Upper lobe of left lung (tissue), 6 donors: ENCODE data around the gene CELA2B. TPM values are rescaled to one million over a fixed set of nuclear protein-coding genes. Genes with fewer than 3 reads are reported as not detected.

Source experiments
- ATAC-seq, 2 donors: fragments of 200-7000 bp; cut with Tn5 transposase; one replicate each; pipeline ENCODE4 v1.9.1; 2022; ENCODE audit warnings: mild to moderate bottlenecking in 2 of 2, moderate library complexity in 2 of 2; ENCODE audit not compliant: low FRiP score in 2 of 2
- DNase-seq, 2 donors: peaks; one replicate each; pipeline ENCODE4 v3.0.0-alpha.2; 2019 to 2020
- H3K27ac ChIP-seq, 4 donors: fragments of 200-600 bp; sonication (generic); one replicate each; pipeline ENCODE4 v1.5.1; 2016 to 2019
- H3K27me3 ChIP-seq, 4 donors: fragments of 200-600 bp; sonication (generic); one replicate each; pipeline ENCODE4 v1.5.1; 2017 to 2019
- H3K36me3 ChIP-seq, 4 donors: fragments of 200-600 bp; sonication (generic); one replicate each; pipeline ENCODE4 v1.5.1; 2016 to 2019
- H3K4me1 ChIP-seq, 4 donors: fragments of 200-600 bp; sonication (generic); one replicate each; pipeline ENCODE4 v1.5.1; 2018 to 2019
- H3K4me3 ChIP-seq, 4 donors: fragments of 200-600 bp; sonication (generic); one replicate each; pipeline ENCODE4 v1.5.1; 2017 to 2019; ENCODE audit warnings: mild to moderate bottlenecking in 2 of 4, moderate library complexity in 1 of 4
- H3K9me3 ChIP-seq, 4 donors: fragments of 200-600 bp; sonication (generic); one replicate each; pipeline ENCODE4 v1.5.1; 2018 to 2019
- EP300 ChIP-seq, 4 donors: sonication (generic); formaldehyde crosslinking; IDR thresholded peaks; one replicate each; pipeline ENCODE4 v1.5.1; 2017; ENCODE audit warnings: antibody characterized with exemption in 4 of 4, control low read depth in 2 of 4
- POLR2A ChIP-seq, 4 donors: fragments of 450-650 bp; IDR thresholded peaks; one replicate each; pipeline ENCODE4 v1.5.1; 2016 to 2017; ENCODE audit warnings: antibody characterized with exemption in 4 of 4, mild to moderate bottlenecking in 2 of 4
- POLR2AphosphoS5 ChIP-seq, 2 donors: sonication (generic); formaldehyde crosslinking; IDR thresholded peaks; one replicate each; pipeline ENCODE4 v1.5.1; 2017; ENCODE audit warnings: antibody characterized with exemption in 2 of 2
- WGBS, 2 donors: methylation state at CpG; one replicate each; pipeline ENCODE4 v1.1.5; 2017 to 2018; 5-methylcytosine and 5-hydroxymethylcytosine counted together
- total RNA-seq, 6 donors: library from RNA; depleted of rRNA in 4 of 6; stranded (reverse); fragments of >200 nt in 4 of 6; gene quantifications; one replicate each; pipeline versions ENCODE4 v1.1.0 to v1.2.1, GENCODE V29; 2016 to 2021
- TF ChIP-seq, protein P1 (sequence below), 6 experiments: fragments of 450-650 bp in 4 of 6; fragments of 200-600 bp in 2 of 6; sonication (generic) in 2 of 6; IDR thresholded peaks; one replicate each; pipeline ENCODE4 v1.5.1; 2016 to 2019; ENCODE audit warnings: antibody characterized with exemption in 6 of 6
- donor health status: DM: no; HTN: no; CAD: no; lungs with moderate emphysema.
- donor health status: DM: no; HTN: yes; CAD: no; lungs with severe emphysema.

CELA2B gene
- total RNA-seq, 6 donors from 2014 or later = 0.91 to 1.8 (median 1.3) TPM; not detected in 3

DNA sequence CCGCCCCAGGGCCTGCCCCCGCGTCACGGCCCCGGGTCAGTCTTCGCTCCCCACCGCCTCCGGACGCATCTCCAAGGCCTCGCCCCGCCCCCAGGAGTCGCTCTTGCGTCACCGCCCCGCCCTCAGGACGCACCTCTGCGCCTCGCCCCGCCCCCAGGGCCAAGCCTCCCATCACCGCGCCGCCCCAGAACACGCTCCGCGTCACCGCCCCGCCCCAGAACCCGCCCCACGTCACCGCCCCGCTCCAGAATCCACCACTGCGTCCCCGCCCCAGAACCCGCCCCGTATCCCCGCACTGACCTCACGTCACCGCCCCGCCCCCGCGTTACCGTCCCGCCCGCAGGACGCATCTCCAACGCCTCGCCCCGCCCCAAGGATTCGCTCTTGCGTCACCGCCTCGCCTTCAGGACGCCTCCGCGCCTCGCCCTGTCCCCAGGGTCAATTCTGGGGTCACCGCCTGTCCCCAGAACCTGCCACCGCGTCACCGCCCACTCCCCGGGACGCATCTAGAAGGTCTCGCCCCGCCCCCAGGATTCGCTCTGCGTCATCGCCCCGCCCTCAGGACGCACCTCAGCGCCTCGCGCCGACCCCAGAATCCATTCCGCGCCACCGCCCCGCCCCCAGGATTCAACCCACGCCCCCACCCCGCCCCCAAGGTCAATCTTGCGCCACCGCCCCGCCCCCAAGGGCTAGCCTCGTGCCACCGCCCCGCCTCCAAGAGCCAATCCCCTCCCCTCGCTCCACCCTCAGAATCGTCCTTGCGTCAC is 48.6 kb downstream of the CELA2B start:
- TF ChIP-seq, protein P1, sequence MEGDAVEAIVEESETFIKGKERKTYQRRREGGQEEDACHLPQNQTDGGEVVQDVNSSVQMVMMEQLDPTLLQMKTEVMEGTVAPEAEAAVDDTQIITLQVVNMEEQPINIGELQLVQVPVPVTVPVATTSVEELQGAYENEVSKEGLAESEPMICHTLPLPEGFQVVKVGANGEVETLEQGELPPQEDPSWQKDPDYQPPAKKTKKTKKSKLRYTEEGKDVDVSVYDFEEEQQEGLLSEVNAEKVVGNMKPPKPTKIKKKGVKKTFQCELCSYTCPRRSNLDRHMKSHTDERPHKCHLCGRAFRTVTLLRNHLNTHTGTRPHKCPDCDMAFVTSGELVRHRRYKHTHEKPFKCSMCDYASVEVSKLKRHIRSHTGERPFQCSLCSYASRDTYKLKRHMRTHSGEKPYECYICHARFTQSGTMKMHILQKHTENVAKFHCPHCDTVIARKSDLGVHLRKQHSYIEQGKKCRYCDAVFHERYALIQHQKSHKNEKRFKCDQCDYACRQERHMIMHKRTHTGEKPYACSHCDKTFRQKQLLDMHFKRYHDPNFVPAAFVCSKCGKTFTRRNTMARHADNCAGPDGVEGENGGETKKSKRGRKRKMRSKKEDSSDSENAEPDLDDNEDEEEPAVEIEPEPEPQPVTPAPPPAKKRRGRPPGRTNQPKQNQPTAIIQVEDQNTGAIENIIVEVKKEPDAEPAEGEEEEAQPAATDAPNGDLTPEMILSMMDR (IDR thresholded peaks at IDR 0.05) = no peak
- TF ChIP-seq POLR2AphosphoS5 (IDR thresholded peaks at IDR 0.05) (peak; percentile 27 to 78), EP300 (IDR thresholded peaks at IDR 0.05) (peak in 1 of 4 donors; percentile 30), POLR2A (IDR thresholded peaks at IDR 0.05) (no peak)
- peak overlapping the region in 3 of 4 donors; percentile 73 to 96 (median 83) for H3K4me3 ChIP-seq
- ATAC-seq (peak; percentile 86 to 91), DNase-seq (peak; percentile 100)
- no peaks in the 10 kb centered on the region for H3K36me3 ChIP-seq
- peaks cover 27 to 43% (median 33%) of the 10 kb centered on the region in 4 donors for H3K4me1 ChIP-seq
- H3K9me3 ChIP-seq = no peaks in the 10 kb centered on the region
- 1% methylated on average over 23 of the region's 88 CpGs; no CpG with 5 or more reads in 1 of the 2 donors for WGBS, 2 donors
- no peaks in the 10 kb centered on the region for H3K27me3 ChIP-seq
- H3K27ac ChIP-seq = peak overlapping the region; percentile 96 to 100 (median 96)

DNA sequence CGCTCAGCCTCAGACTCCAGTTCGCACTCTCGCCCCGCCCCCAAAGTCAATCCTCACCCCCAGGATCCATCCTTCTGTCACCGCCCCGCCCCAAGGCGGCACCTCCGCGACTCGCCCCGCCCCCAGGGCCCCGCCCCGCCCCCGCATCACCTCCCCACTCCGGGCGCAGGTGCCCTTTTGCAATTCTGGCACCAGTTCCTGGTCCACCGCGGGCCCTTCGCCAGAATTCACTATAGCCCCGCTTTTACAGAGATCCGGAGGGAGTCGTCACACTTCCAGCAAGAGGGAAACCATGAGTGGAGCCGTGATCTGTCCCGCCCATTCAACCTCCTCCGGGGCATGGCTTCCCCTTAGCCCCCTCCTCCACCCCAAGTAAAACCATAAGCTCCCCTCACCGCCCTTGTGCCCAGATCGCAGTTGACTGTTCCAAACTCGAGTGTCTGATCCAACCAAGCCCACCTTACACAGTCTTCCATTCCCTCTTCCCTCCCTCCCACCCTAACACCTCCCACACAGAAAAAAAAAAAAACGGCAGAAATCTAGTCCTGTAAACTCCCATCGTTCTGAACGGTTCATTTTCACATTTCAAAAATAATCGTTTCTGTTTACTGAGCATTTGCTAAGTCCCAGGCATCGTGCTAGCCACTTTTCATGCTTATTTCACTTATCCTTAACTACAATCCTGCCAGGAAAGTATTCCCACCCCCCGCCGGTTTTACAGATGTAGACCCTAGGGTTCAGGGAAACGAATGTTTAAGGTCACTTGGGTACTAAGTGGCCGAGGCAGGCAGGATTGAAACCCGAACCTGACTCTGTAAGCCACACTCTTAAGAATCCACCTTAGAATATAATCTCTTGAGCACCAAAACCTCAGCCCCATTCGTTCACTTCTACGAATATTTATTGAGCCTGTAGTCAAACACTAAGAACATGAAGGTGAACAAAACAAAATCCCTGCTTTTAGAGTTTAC is 49.4 kb downstream of the CELA2B start:
- Histone ChIP-seq H3K27me3 (no peaks in the 10 kb centered on the region), H3K27ac (peak overlapping the region; percentile 96 to 100 (median 96)), H3K36me3 (peaks cover 0 to 2% (median 1%) of the 10 kb centered on the region in 4 donors), H3K9me3 (no peaks in the 10 kb centered on the region), H3K4me1 (peaks cover 27 to 43% (median 33%) of the 10 kb centered on the region in 4 donors), H3K4me3 (peak overlapping the region; percentile 45 to 96 (median 78))
- peak; percentile 28 to 97 for DNase-seq
- ATAC-seq = peak; percentile 83 to 93
- WGBS, 2 donors = 3 to 4% methylated on average over 22 to 38 of the region's 40 CpGs
- TF ChIP-seq POLR2AphosphoS5 (IDR thresholded peaks at IDR 0.05) (peak in 1 of 2 donors; percentile 39), POLR2A (IDR thresholded peaks at IDR 0.05) (peak in 1 of 4 donors; percentile 42), EP300 (IDR thresholded peaks at IDR 0.05) (no peak)
- TF ChIP-seq, protein P1 (IDR thresholded peaks at IDR 0.05) = no peak

DNA sequence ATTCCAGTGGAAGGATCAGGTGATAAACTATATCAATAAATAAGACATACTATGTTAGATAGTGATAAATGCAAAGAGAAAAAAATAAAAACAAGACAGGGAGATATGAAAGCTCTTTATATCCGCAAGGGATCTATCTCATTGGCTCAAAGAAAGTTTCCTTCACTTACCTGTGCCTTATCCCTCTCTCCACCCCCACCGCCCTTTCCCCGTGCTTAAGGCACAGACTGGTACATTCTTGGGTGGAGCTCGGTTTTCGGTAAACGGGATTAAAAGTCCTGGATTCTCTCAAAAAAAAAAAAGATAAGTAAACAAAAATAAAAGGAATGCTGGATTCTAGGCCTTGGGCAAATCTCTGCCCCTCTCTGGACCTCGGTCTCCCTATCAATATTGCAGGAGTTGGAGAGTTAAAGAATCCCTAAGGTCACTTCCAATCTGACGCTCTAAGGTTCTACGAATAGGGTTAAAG is 50.2 kb downstream of the CELA2B start:
- peaks cover 0 to 8% (median 7%) of the 10 kb centered on the region in 4 donors for H3K36me3 ChIP-seq
- WGBS, 2 donors = 13 to 18% methylated on average over 9 of the region's 9 CpGs
- peak overlapping the region; percentile 96 to 100 (median 96) for H3K27ac ChIP-seq
- no peak for TF ChIP-seq EP300 (IDR thresholded peaks at IDR 0.05)
- TF ChIP-seq, protein P1 (IDR thresholded peaks at IDR 0.05) = no peak
- no peak for TF ChIP-seq POLR2AphosphoS5 (IDR thresholded peaks at IDR 0.05)
- no peak for TF ChIP-seq POLR2A (IDR thresholded peaks at IDR 0.05)
- no peaks in the 10 kb centered on the region for H3K9me3 ChIP-seq
- H3K27me3 ChIP-seq = no peaks in the 10 kb centered on the region
- DNase-seq = peak in 1 of 2 donors; percentile 54
- peaks cover 27 to 43% (median 33%) of the 10 kb centered on the region in 4 donors for H3K4me1 ChIP-seq
- H3K4me3 ChIP-seq = peak overlapping the region in 3 of 4 donors; percentile 73 to 96 (median 83)
- ATAC-seq = no peak

DNA sequence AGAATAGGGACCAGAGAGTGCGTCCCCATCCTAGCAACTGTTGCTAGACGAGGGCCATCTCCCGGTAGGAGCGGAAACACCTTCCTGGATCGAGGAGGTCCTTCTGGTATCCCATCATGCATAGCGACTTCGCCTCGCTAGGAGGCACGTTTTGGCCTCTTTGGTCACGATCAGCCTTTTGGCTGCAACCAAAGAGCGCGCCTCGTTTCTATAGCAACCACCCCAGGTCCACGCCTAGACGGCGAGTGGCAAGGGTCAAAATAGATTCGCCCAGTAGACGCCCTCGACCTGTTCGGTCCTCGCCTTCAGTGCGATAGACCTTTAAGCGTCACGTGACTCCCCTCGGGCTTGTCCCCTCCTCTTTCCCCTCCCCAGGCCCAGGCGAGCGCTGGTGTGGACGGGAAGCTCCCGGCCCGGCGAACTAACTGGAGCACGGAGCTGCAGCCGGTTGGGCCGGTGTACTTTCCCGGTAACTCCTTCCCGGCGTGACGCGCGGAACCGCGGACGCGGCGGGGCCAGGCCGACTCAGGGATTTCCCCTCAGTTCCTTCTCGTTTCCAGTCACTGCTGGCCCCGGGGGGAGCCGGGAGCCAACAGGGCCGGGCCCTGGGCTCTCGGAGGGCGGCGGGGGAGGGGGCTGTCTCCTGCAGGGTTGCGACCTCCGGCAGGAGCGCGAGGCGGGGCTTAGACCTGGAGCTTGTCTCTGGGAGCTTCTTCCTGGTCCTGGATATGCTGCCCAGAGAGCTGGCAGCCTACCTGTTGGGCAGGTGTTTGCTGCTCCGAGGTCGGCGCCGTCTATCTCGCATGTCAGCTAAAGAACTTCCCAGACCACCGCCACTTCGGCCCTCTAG is 50.8 kb downstream of the CELA2B start, which contains the start of gene DNAJC16:
Gene DNAJC16, plus strand, starts transcription at position 359 of the 850 bp plus-strand sequence. CDS start 2,258 bp downstream, outside the sequence.
- WGBS, 2 donors = 0 to 2% methylated on average over 16 to 35 of the region's 65 CpGs
- peaks cover 27 to 43% (median 33%) of the 10 kb centered on the region in 4 donors for H3K4me1 ChIP-seq

More for the DNA sequence above, 50.8 kb downstream of the CELA2B start, which contains the start of gene DNAJC16:
- Histone ChIP-seq H3K27me3 (no peaks in the 10 kb centered on the region), H3K4me3 (peak within 1 kb of the TSS; percentile 73 to 96 (median 87)), H3K9me3 (no peaks in the 10 kb centered on the region), H3K27ac (peak within 1 kb of the TSS; percentile 96 to 100 (median 96)), H3K36me3 (peaks cover 0 to 10% (median 7%) of the 10 kb centered on the region in 4 donors)
- ATAC-seq (peak; percentile 79 to 89), DNase-seq (peak; percentile 95 to 99)
- TF ChIP-seq POLR2A (IDR thresholded peaks at IDR 0.05) = peak; percentile 20 to 92 (median 67)
- TF ChIP-seq, protein P1 (IDR thresholded peaks at IDR 0.05) = peak in 4 of 6 experiments; percentile 23 to 57 (median 44)
- peak in 2 of 4 donors; percentile 35 to 93 for TF ChIP-seq EP300 (IDR thresholded peaks at IDR 0.05)
- TF ChIP-seq POLR2AphosphoS5 (IDR thresholded peaks at IDR 0.05) = peak; percentile 96 to 97
